Measurements from ENCODE around the gene MACROD1.
A peak's percentile ranks its signal among the peaks of the same experiment; 100 is the strongest.

DNA sequence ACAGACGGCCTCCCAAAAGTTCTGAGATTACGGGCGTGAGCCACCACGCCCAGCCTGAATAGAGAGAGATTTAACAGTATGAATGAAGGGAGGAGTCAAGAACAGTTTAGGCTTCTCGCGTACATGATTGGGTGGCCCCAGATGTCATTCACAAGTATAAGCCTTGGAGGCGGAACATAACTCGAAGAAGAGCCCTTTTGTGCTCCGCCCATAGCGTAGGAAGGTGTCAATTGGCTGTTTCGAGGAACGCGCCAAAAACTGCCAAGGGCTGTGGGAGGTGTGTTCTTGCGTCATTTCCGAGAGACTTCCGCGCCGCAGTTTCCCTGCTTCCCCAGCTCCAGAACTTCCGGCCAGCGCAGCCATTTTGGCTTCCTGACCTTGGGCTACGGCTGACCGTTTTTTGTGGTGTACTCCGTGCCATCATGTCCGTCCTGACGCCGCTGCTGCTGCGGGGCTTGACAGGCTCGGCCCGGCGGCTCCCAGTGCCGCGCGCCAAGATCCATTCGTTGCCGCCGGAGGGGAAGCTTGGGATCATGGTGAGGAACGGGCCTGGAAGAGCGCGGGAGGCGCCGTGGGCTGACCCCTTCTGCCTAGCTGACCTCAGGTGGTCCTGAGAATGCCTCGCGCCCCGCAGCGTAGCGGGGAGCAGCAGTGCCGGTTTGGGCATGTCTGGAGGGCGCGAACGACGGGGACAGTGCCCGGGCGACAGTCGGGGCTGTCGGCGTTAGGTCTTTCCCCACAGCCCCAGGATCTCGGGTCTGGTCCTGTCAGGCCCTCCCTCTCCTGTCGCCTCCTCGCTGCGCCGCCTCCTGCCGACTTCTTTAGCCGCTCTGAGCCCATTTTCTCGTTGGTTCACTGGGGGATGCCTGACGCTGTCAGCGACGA lies 191.4 kb downstream of the MACROD1 start, which contains the start of gene COX8A:
- TF ChIP-seq POLR2A (IDR thresholded peaks at IDR 0.05) (peak; percentile 79), CTCF (IDR thresholded peaks at IDR 0.05) (no peak), EP300 (IDR thresholded peaks at IDR 0.05) (no peak)
